Peyer's patch (tissue), 4 donors: ENCODE results near the gene TAF3.

Experiments used
- POLR2A ChIP-seq, 2 donors: fragments of 450-650 bp; IDR thresholded peaks; one replicate each; pipeline ENCODE4 v1.5.1; 2017; ENCODE audit warnings: antibody characterized with exemption in 2 of 2, mild to moderate bottlenecking in 2 of 2, moderate library complexity in 2 of 2
- TF ChIP-seq, protein P1 (sequence below), 6 experiments: fragments of 450-650 bp in 4 of 6; fragments of 200-600 bp in 2 of 6; sonication (generic) in 1 of 6; IDR thresholded peaks; one replicate each; pipeline ENCODE4 v1.5.1; 2017 to 2019; ENCODE audit warnings: antibody characterized with exemption in 6 of 6, mild to moderate bottlenecking in 3 of 6, moderate library complexity in 1 of 6

DNA sequence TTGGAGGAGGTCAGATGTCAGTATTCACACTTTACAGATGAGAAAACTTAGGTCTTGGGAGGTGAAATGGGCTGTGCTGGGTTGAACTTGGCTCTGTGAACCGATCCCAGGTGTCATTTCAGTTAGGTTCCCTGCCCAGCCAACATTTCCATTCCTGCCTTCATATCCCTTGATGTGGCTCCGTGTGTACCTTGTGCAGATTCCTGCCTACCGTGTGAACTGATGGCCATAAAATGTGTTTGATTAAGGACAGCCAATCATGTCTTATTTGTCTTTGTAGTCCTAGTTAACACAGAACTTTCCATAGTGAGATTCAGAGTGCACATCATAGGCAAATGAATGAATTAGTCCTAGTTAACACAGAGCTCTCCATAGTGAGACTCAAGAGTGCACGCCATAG, 135.1 kb downstream of the TAF3 start:
- TF ChIP-seq, protein P1, sequence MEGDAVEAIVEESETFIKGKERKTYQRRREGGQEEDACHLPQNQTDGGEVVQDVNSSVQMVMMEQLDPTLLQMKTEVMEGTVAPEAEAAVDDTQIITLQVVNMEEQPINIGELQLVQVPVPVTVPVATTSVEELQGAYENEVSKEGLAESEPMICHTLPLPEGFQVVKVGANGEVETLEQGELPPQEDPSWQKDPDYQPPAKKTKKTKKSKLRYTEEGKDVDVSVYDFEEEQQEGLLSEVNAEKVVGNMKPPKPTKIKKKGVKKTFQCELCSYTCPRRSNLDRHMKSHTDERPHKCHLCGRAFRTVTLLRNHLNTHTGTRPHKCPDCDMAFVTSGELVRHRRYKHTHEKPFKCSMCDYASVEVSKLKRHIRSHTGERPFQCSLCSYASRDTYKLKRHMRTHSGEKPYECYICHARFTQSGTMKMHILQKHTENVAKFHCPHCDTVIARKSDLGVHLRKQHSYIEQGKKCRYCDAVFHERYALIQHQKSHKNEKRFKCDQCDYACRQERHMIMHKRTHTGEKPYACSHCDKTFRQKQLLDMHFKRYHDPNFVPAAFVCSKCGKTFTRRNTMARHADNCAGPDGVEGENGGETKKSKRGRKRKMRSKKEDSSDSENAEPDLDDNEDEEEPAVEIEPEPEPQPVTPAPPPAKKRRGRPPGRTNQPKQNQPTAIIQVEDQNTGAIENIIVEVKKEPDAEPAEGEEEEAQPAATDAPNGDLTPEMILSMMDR (IDR thresholded peaks at IDR 0.05), result no peak
- TF ChIP-seq POLR2A (IDR thresholded peaks at IDR 0.05), result no peak
